Right lobe of liver (tissue), 4 donors: ENCODE measurements around the gene RBBP8.

Experiments used
- CTCF ChIP-seq, 4 donors: fragments of 200-600 bp in 3 of 4; fragments of 450-650 bp in 1 of 4; IDR thresholded peaks; one replicate each; pipeline versions ENCODE4 v1.5.1 to v1.8.0; 2016 to 2022; ENCODE audit warnings: antibody characterized with exemption in 4 of 4, mild to moderate bottlenecking in 2 of 4
- POLR2A ChIP-seq: fragments of 450-650 bp; IDR thresholded peaks from one replicate; pipeline ENCODE4 v1.6.1; 2017; ENCODE audit warnings: antibody characterized with exemption, mild to moderate bottlenecking
- donor health status: DM: no; HTN: no; CAD: no.
- donor health status: DM: no; HTN: no; CAD: no.
- donor health status: DM: no; HTN: yes; CAD: no.

GRCh38 chr18:22926454-22926853, 6.7 kb upstream of the RBBP8 start:
- no peak for TF ChIP-seq CTCF (IDR thresholded peaks at IDR 0.05)
- TF ChIP-seq POLR2A = no peak
